ENCODE data around the gene GJC1. TPM values are rescaled to one million over a fixed set of nuclear protein-coding genes. Genes with fewer than 3 reads are reported as not detected.

GJC1 gene
- total and polyA plus RNA-seq, 9 of the 15 experiments (the other 6 are each of a cell fraction or from before 2014, with no cell fraction given) = 0.04 to 1.4 (median 0.18) TPM; not detected in 1

- 95% methylated on average over 6 of the region's 6 CpGs for WGBS (ENCODE audit: insufficient coverage, low coverage, missing lambda C conversion rate)
- Histone ChIP-seq H3K79me2 (ENCODE audit: control insufficient read depth, insufficient read depth, low read length) (no peaks in the 10 kb centered on the region), H3K36me3 (ENCODE audit: control insufficient read depth, insufficient read depth, low read length) (peaks cover 85% of the 10 kb centered on the region), H3K9me3 (replicated peaks; ENCODE audit: control insufficient read depth, insufficient read depth, low read depth, low read length) (no peaks in the 10 kb centered on the region), H3K4me2 (ENCODE audit: insufficient read depth, low read length) (no peak overlapping the region), H3K4me1 (replicated peaks in 1 of 2; ENCODE audit: control insufficient read depth in 2 of 2, insufficient read depth in 2 of 2, low read length in 2 of 2) (no peaks in the 10 kb centered on the region), H3K4me3 (no peak overlapping the region), H2AFZ (ENCODE audit: low read depth, low read length) (no peak overlapping the region), H3K27me3 (ENCODE audit: control insufficient read depth in 2 of 2, insufficient read depth in 2 of 2, low read length in 2 of 2) (no peaks in the 10 kb centered on the region), H3K27ac (ENCODE audit: extremely low read depth, low read depth, low read length) (no peak overlapping the region), H3K9me1 (ENCODE audit: control insufficient read depth, insufficient read depth, low read length) (no peaks in the 10 kb centered on the region), H4K20me1 (replicated peaks; ENCODE audit: control insufficient read depth, insufficient read depth, low read length) (no peaks in the 10 kb centered on the region), H3K9ac (ENCODE audit: insufficient read depth in 1 of 2, low read depth in 2 of 2, low read length in 2 of 2) (no peak overlapping the region)
- POLR2A ChIA-PET = interaction anchor here (0.6 kb wide), 1 partner anchor 211 kb away, joined by 4 read pairs; no protein-coding TSS in a partner anchor
- intact Hi-C loops (cut with micrococcal nuclease) (no loop called here), in situ Hi-C loops (cut with MboI) (no loop called here)
- CTCF ChIA-PET (ENCODE audit: low intra/inter-chr PET ratio) = no interaction called here
- no TSS peak for BruUV-seq (replicated peaks)
- TF ChIP-seq ETS2 (tag; IDR thresholded peaks at IDR 0.05; ENCODE audit: borderline replicate concordance, poor library complexity, severe bottlenecking) (no peak), ZNF707 (CRISPR knock-in tag; conservative IDR thresholded peaks at IDR 0.05) (no peak), RFX7 (CRISPR knock-in tag; IDR thresholded peaks at IDR 0.05) (no peak), BMI1 (IDR thresholded peaks at IDR 0.05; ENCODE audit: low read length) (no peak), MBD2 (IDR thresholded peaks at IDR 0.05; ENCODE audit: borderline replicate concordance, low read depth) (no peak), XRCC5 (IDR thresholded peaks at IDR 0.05; ENCODE audit: low read depth, low read length) (no peak), UBTF (IDR thresholded peaks at IDR 0.05; ENCODE audit: borderline replicate concordance in 1 of 2, low read depth in 2 of 2, low read length in 2 of 2) (no peak)
- DNase-seq (ENCODE audit: extremely low read depth in 1 of 4, low spot score in 3 of 4) = no peak
- ATAC-seq = no peak
- no peak for FAIRE-seq
These were observed 45.7 kb upstream of the GJC1 start for GRCh38 chr17:44875761-44876160.
